A549 (cell line): ENCODE data around the gene FER1L5. TPM values are rescaled to one million over a fixed set of nuclear protein-coding genes. Genes with fewer than 3 reads are reported as not detected.

Experiments used
- ATAC-seq, 2 experiments: fragments of 200-7000 bp in 1 of 2; fragments of >200 bp in 1 of 2; cut with Nextera tagmentation in 1 of 2; cut with Tn5 transposase in 1 of 2; 3 replicates each; pipeline versions ENCODE4 v1.8.0 to v1.9.1; 2018 to 2020; ENCODE audit warnings: mild to moderate bottlenecking in 1 of 2, moderate library complexity in 1 of 2
- CTCF ChIA-PET: fragments of 300-600 bp; sonication (Branson Sonifier 250); formaldehyde crosslinking; extraction: SDS; loops from one replicate; lab custom pipeline; 2021; ENCODE audit warnings: antibody characterized with exemption, inconsistent platforms; lab: Yijun Ruan, JAX
- POLR2A ChIA-PET: fragments of 350-600 bp; formaldehyde crosslinking; extraction: SDS; loops from one replicate; lab custom pipeline; 2021; ENCODE audit warnings: antibody characterized with exemption, inconsistent platforms; lab: Yijun Ruan, JAX
- DNase-seq, 2 experiments: peaks; one replicate each; pipeline versions ENCODE4 v3.0.0 to v3.0.0-alpha.2; 2011 to 2016; ENCODE audit warnings: low read depth in 1 of 2, low spot score in 1 of 2
- FAIRE-seq: peaks from 2 replicates; lab custom pipeline; 2011; peaks lifted over from hg19 to GRCh38; lab: Jason Lieb, UNC
- H3K27ac ChIP-seq, 2 experiments: fragments of >200 bp; sonication (Bioruptor Twin); formaldehyde crosslinking; 3 replicates each; pipeline ENCODE4 v1.5.1; 2016 to 2017
- H3K4me1 ChIP-seq: fragments of >200 bp; sonication (Bioruptor Twin); formaldehyde crosslinking; 3 replicates; pipeline ENCODE4 v1.6.1; 2016
- H3K4me2 ChIP-seq: fragments of >200 bp; sonication (Bioruptor Twin); formaldehyde crosslinking; 3 replicates; pipeline ENCODE4 v1.6.1; 2016
- H3K4me3 ChIP-seq: fragments of >200 bp; sonication (Bioruptor Twin); formaldehyde crosslinking; 3 replicates; pipeline ENCODE4 v1.5.1; 2016
- H3K9me3 ChIP-seq: fragments of >200 bp; sonication (Bioruptor Twin); formaldehyde crosslinking; 3 replicates; pipeline ENCODE4 v1.6.1; 2016
- BHLHE40 ChIP-seq: IDR thresholded peaks from 2 replicates; pipeline ENCODE4 v1.6.1; 2012; ENCODE audit warnings: low read depth, low read length, inconsistent platforms
- CBX8 ChIP-seq: fragments of 200-600 bp; sonication (generic); IDR thresholded peaks from 2 replicates; pipeline ENCODE4 v1.6.1; 2016
- E2F6 ChIP-seq: IDR thresholded peaks from 2 replicates; pipeline ENCODE4 v1.6.1; 2012; ENCODE audit warnings: low read depth, borderline replicate concordance
- EHMT2 ChIP-seq: fragments of 200-600 bp; sonication (generic); IDR thresholded peaks from 2 replicates; pipeline ENCODE4 v1.6.1; 2016; ENCODE audit warnings: antibody characterized with exemption, low read depth, mild to moderate bottlenecking, moderate library complexity
- ELK1 ChIP-seq: fragments of 150-350 bp; IDR thresholded peaks from 2 replicates; pipeline ENCODE4 v1.6.1; 2014; ENCODE audit warnings: low read depth, mild to moderate bottlenecking, low read length
- EP300 ChIP-seq, 2 experiments: fragments of >200 bp; sonication (Bioruptor Twin); formaldehyde crosslinking; IDR thresholded peaks; 2 replicates in 1 of 2; 3 replicates in 1 of 2; pipeline ENCODE4 v1.6.1; 2016 to 2017
- ESRRA ChIP-seq: fragments of 150-350 bp; IDR thresholded peaks from 2 replicates; pipeline ENCODE4 v1.6.1; 2014; ENCODE audit warnings: mild to moderate bottlenecking, low read length, borderline replicate concordance
- FOXS1 ChIP-seq: fragments of 250-450 bp; sonication (Bioruptor Pico); IDR thresholded peaks from 2 replicates; pipeline ENCODE4 v1.5.0; 2020; ENCODE audit warnings: mild to moderate bottlenecking, moderate library complexity
- GATA3 ChIP-seq: IDR thresholded peaks from 2 replicates; pipeline ENCODE4 v1.6.1; 2012; ENCODE audit warnings: borderline replicate concordance
- HDAC2 ChIP-seq: fragments of 200-600 bp; sonication (generic); IDR thresholded peaks from 2 replicates; pipeline ENCODE4 v1.6.1; 2016
- HES2 ChIP-seq: fragments of >200 bp; sonication (Bioruptor Twin); formaldehyde crosslinking; IDR thresholded peaks from 2 replicates; pipeline ENCODE4 v1.6.1; 2016
- HOXA7 ChIP-seq: fragments of 250-450 bp; sonication (Bioruptor Pico); IDR thresholded peaks from 2 replicates; pipeline ENCODE4 v1.5.0; 2020; ENCODE audit warnings: mild to moderate bottlenecking, moderate library complexity
- HOXB5 ChIP-seq: fragments of 250-450 bp; sonication (Bioruptor Pico); IDR thresholded peaks from 2 replicates; pipeline ENCODE4 v1.5.0; 2020; ENCODE audit warnings: mild to moderate bottlenecking, moderate library complexity
- JUN ChIP-seq, 2 experiments: fragments of >200 bp; sonication (Bioruptor Twin); formaldehyde crosslinking; IDR thresholded peaks; 2 replicates in 1 of 2; 3 replicates in 1 of 2; pipeline ENCODE4 v1.6.1; 2016 to 2017
- JUNB ChIP-seq: fragments of >200 bp; sonication (Bioruptor Twin); formaldehyde crosslinking; IDR thresholded peaks from 2 replicates; pipeline ENCODE4 v1.6.1; 2016
- KDM1A ChIP-seq: fragments of 200-600 bp; sonication (generic); IDR thresholded peaks from 2 replicates; pipeline ENCODE4 v1.6.1; 2016; ENCODE audit warnings: low read depth, mild to moderate bottlenecking
- MYC ChIP-seq: IDR thresholded peaks from 2 replicates; pipeline ENCODE4 v1.6.1; 2012; ENCODE audit warnings: mild to moderate bottlenecking, inconsistent platforms, low read length, improper control_type of control experiment, borderline replicate concordance
- NFE2L2 ChIP-seq: fragments of 150-350 bp; conservative IDR thresholded peaks from 2 replicates; pipeline ENCODE4 v1.6.1; 2014; ENCODE audit warnings: low read length
- RFX5 ChIP-seq: fragments of 450-650 bp; IDR thresholded peaks from 2 replicates; pipeline ENCODE4 v1.7.1; 2014; ENCODE audit warnings: antibody characterized with exemption, mild to moderate bottlenecking, moderate library complexity
- RNF2 ChIP-seq: fragments of 200-600 bp; sonication (generic); IDR thresholded peaks from 2 replicates; pipeline ENCODE4 v1.6.1; 2016; ENCODE audit warnings: low read depth, mild to moderate bottlenecking, antibody characterized with exemption, moderate library complexity, borderline replicate concordance
- SREBF2 ChIP-seq: fragments of 450-650 bp; IDR thresholded peaks from 2 replicates; pipeline ENCODE4 v1.6.1; 2014; ENCODE audit warnings: mild to moderate bottlenecking, moderate library complexity
- TP53 ChIP-seq: fragments of 250-450 bp; sonication (Bioruptor Pico); IDR thresholded peaks from 2 replicates; pipeline ENCODE4 v1.5.0; 2021; ENCODE audit warnings: mild to moderate bottlenecking, moderate library complexity
- ZFP36 ChIP-seq: fragments of 450-650 bp; IDR thresholded peaks from 2 replicates; pipeline ENCODE4 v1.6.1; 2014; ENCODE audit warnings: borderline replicate concordance; ENCODE audit not compliant: partially characterized antibody
- ZSCAN20 ChIP-seq: fragments of 250-450 bp; sonication (Bioruptor Pico); IDR thresholded peaks from 2 replicates; pipeline ENCODE4 v1.8.0; 2022; ENCODE audit warnings: mild to moderate bottlenecking, moderate library complexity
- WGBS: methylation state at CpG from one replicate; pipeline ENCODE4 v1.1.6; 2017; ENCODE audit errors: missing lambda C conversion rate; 5-methylcytosine and 5-hydroxymethylcytosine counted together
- polyA plus RNA-seq, 4 experiments: library from polyadenylated mRNA; depleted of rRNA in 3 of 4; stranded (reverse); fragments of >200 nt; fragmentation: RNase III in 1 of 4; extraction: RNeasy Plus Mini Kit Qiagen cat#74134 plus additional on column Dnase treatment in 1 of 4; gene quantifications; 2 replicates in 3 of 4; 3 replicates in 1 of 4; pipeline ENCODE4 v1.2.3, GENCODE V29; 2011 to 2017
- TF ChIP-seq, protein P1 (sequence below): fragments of 250-450 bp; sonication (Bioruptor Pico); IDR thresholded peaks from 2 replicates; pipeline ENCODE4 v1.5.0; 2021; ENCODE audit warnings: mild to moderate bottlenecking, moderate library complexity, borderline replicate concordance

Gene FER1L5
- polyA plus RNA-seq, 2 of the 4 experiments (the other 2 are of a cell fraction): 0.01 TPM; not detected in 1

- no peak overlapping the region for H3K27ac ChIP-seq
- FAIRE-seq: no peak
- TF ChIP-seq RNF2 (no peak), BHLHE40 (no peak)
- TF ChIP-seq, all 56 proteins: peak for 0
- H3K4me1 ChIP-seq: peaks cover 9% of the 10 kb centered on the region
- no peak overlapping the region for H3K4me2 ChIP-seq
- ChIA-PET POLR2A (no interaction called here), CTCF (interaction anchor here (0.6 kb wide), 1 partner anchor 74 kb away, joined by 3 read pairs; no protein-coding TSS in a partner anchor)
- no peaks in the 10 kb centered on the region for H3K9me3 ChIP-seq
- no peak for ATAC-seq
- 75% methylated on average over 4 of the region's 5 CpGs for WGBS
- no peak for DNase-seq
- no peak overlapping the region for H3K4me3 ChIP-seq
Measured at GRCh38 chr2:96683307-96683706, 40.7 kb downstream of the FER1L5 start.

GRCh38 chr2:96683972-96684820 is 41.6 kb downstream of the FER1L5 start:
- POLR2A ChIA-PET: no interaction called here

GRCh38 chr2:96684883-96685576 is 42.5 kb downstream of the FER1L5 start:
- ChIA-PET CTCF (no interaction called here), POLR2A (no interaction called here)
- H3K4me3 ChIP-seq: no peak overlapping the region
- TF ChIP-seq EHMT2: no peak
- no peak for TF ChIP-seq ESRRA
- no peak for TF ChIP-seq EP300 (IDR thresholded peaks at IDR 0.05)
- TF ChIP-seq HOXB5 (CRISPR knock-in tag): no peak
- no peak for TF ChIP-seq GATA3
- TF ChIP-seq RFX5: no peak
- no peak for TF ChIP-seq ZSCAN20 (CRISPR knock-in tag)
- no peak for TF ChIP-seq HES2
- no peak for TF ChIP-seq CBX8
- TF ChIP-seq E2F6: no peak
- TF ChIP-seq FOXS1 (CRISPR knock-in tag): no peak
- TF ChIP-seq JUN (IDR thresholded peaks at IDR 0.05): no peak
- TF ChIP-seq JUNB: no peak
- no peak for TF ChIP-seq KDM1A
- no peak for TF ChIP-seq HOXA7 (CRISPR knock-in tag)
- TF ChIP-seq ELK1: no peak
- TF ChIP-seq HDAC2: no peak
- no peak for TF ChIP-seq MYC
- TF ChIP-seq, protein P1, sequence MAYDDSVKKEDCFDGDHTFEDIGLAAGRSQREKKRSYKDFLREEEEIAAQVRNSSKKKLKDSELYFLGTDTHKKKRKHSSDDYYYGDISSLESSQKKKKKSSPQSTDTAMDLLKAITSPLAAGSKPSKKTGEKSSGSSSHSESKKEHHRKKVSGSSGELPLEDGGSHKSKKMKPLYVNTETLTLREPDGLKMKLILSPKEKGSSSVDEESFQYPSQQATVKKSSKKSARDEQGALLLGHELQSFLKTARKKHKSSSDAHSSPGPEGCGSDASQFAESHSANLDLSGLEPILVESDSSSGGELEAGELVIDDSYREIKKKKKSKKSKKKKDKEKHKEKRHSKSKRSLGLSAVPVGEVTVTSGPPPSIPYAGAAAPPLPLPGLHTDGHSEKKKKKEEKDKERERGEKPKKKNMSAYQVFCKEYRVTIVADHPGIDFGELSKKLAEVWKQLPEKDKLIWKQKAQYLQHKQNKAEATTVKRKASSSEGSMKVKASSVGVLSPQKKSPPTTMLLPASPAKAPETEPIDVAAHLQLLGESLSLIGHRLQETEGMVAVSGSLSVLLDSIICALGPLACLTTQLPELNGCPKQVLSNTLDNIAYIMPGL: no peak
- no peak for TF ChIP-seq NFE2L2
- TF ChIP-seq, all 56 proteins: peak for 0
- FAIRE-seq: no peak
- no peak for ATAC-seq
- DNase-seq: no peak
- Histone ChIP-seq H3K27ac (0 out of 6 replicates have a peak overlapping the region, but pooled peaks of 1 of the 2 experiments have one; percentile 33), H3K4me2 (no peak overlapping the region), H3K9me3 (no peaks in the 10 kb centered on the region), H3K4me1 (peaks cover 9% of the 10 kb centered on the region)
- WGBS: 80% methylated on average over 12 of the region's 16 CpGs

More at GRCh38 chr2:96683972-96684820, 41.6 kb downstream of the FER1L5 start:
- ATAC-seq (no peak), DNase-seq (no peak), FAIRE-seq (no peak)
- no peak overlapping the region for H3K4me3 ChIP-seq
- no peak overlapping the region for H3K4me2 ChIP-seq
- H3K9me3 ChIP-seq: no peaks in the 10 kb centered on the region
- CTCF ChIA-PET: no interaction called here
- peaks cover 9% of the 10 kb centered on the region for H3K4me1 ChIP-seq
- 92% methylated on average over 13 of the region's 13 CpGs for WGBS
- no peak overlapping the region for H3K27ac ChIP-seq
- TF ChIP-seq ZFP36 (no peak), TP53 (CRISPR knock-in tag) (no peak), SREBF2 (no peak)
